Measurements from ENCODE around the gene UQCC2.

Gene UQCC2

DNA sequence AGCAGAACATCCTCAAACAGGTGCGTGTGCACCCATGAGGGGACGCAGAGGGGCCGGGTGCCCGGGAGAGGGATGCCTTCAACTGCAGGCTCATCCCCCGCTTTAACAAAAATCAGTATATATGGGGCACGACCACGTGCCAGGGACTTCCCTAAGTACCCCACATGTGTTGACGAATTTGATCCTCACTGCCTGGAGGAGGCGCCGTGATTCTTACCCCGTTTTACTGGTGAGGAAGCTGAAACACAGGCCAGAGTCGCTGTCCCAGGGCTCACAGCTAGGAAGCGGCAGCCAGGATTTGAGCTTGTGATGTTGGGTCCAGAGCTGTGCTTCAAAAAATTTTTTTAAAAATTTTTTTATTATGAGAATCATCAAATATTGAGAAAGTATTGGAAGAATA lies 45.5 kb downstream of the UQCC2 start:
- TF ChIP-seq, protein P1, sequence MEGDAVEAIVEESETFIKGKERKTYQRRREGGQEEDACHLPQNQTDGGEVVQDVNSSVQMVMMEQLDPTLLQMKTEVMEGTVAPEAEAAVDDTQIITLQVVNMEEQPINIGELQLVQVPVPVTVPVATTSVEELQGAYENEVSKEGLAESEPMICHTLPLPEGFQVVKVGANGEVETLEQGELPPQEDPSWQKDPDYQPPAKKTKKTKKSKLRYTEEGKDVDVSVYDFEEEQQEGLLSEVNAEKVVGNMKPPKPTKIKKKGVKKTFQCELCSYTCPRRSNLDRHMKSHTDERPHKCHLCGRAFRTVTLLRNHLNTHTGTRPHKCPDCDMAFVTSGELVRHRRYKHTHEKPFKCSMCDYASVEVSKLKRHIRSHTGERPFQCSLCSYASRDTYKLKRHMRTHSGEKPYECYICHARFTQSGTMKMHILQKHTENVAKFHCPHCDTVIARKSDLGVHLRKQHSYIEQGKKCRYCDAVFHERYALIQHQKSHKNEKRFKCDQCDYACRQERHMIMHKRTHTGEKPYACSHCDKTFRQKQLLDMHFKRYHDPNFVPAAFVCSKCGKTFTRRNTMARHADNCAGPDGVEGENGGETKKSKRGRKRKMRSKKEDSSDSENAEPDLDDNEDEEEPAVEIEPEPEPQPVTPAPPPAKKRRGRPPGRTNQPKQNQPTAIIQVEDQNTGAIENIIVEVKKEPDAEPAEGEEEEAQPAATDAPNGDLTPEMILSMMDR (IDR thresholded peaks at IDR 0.05; ENCODE audit: extremely low read depth, missing control alignments) = no peak
- DNase-seq (ENCODE audit: low spot score) = no peak

DNA sequence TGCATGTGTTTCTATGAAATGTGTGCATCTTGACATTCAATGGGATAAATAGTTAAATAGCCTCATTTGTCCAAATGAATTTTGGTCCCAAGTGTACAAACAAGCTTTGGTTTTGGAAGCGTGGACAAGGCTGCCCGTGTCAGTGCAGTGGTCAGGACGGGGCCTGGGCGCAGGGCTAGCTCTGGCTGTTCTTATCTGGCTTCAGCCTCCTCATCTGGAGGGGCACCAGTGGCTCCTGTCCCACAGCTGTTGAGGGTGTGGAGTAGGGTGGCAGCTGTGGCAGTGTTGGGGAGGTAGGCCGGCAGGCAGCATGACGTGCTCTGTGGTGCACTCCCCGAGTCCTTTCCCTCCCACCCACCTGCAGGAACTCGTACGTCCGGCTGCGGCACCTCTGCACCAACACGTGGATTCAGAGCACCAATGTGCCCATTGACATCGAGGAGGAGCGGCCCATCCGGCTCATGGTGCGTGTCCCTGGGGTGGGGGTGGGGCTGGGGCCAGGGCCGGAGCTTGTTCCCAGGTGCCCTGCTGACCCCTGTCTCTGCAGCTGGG lies 46.9 kb downstream of the UQCC2 start:
- TF ChIP-seq, protein P1 (IDR thresholded peaks at IDR 0.05; ENCODE audit: extremely low read depth, missing control alignments) = no peak
- no peak for DNase-seq (ENCODE audit: low spot score)

DNA sequence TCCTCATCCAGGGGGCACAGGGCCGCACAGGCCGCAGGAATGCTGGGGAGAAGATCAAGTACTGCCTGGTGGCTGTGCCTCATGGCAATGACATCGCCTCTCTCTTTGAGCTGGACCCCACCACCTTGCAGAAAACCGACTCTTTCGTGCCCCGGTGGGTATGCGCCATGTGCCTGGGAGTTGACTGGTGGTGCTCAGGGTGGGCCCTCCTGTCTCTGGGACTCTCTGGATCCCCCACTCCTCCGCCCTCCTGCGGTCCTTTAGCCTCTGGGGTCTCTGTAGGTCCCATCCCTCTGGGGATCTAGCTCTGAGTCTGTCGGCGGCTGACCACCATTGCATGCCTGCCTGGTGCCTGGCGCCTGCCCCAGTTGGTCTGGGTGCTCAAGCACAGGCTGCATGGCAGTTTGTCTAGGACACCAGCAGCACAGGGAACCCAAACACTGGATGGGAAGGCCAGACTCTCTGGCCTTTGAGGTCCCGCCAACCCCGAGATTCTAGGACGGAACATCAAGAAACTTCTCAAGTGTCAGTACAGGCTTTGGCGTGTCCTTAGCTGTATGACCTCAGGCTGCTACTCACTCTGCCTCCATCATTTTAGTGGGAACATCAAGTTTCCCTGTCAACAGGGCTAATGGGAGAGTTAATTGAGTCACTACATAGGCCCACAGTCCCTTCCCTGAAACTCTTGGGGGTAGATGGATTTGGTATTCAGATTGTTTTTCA lies 47.6 kb downstream of the UQCC2 start:
- TF ChIP-seq, protein P1 (IDR thresholded peaks at IDR 0.05; ENCODE audit: extremely low read depth, missing control alignments) = no peak
- no peak for DNase-seq (ENCODE audit: low spot score)

DNA sequence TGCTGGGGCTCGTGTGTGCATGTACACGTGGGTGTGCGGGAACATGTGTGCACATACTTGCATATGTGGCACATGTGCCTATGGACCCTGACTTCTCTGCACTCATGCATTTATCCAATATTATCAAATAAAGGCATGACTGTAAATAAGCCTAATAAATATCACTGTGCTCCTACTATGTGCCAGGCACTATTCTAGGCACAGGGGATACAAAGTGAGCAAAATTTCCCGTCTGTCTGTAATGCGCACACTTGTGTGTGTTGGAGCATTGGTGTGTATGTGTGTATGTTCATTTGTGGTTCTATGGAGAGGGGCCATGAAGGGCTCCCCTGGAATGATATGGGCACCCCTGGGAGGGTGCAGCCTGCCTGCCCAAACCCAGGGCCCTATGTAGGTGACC lies 48.5 kb downstream of the UQCC2 start:
- DNase-seq (ENCODE audit: low spot score) = no peak

DNA sequence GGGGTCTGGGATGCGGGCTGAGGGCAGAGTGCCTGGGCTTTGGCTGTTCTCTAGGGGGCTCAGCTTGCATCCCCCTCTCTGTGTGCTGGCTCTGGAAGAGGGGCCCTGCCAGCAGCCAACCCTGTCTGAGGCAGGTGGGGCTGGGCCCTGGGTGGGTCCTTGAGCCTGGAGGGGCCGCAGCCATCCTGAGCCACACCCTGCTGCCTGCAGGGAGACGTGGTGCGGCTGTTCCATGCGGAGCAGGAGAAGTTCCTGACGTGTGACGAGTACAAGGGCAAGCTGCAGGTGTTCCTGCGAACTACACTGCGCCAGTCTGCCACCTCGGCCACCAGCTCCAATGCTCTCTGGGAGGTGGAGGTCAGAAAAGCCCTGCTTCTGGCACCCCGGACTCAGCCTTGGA lies 49.2 kb downstream of the UQCC2 start:
- DNase-seq (ENCODE audit: low spot score) = no peak
- TF ChIP-seq, protein P1 (IDR thresholded peaks at IDR 0.05; ENCODE audit: extremely low read depth, missing control alignments) = no peak

More for the DNA sequence above, 48.5 kb downstream of the UQCC2 start:
- TF ChIP-seq, protein P1 (IDR thresholded peaks at IDR 0.05; ENCODE audit: extremely low read depth, missing control alignments) = no peak

DNA sequence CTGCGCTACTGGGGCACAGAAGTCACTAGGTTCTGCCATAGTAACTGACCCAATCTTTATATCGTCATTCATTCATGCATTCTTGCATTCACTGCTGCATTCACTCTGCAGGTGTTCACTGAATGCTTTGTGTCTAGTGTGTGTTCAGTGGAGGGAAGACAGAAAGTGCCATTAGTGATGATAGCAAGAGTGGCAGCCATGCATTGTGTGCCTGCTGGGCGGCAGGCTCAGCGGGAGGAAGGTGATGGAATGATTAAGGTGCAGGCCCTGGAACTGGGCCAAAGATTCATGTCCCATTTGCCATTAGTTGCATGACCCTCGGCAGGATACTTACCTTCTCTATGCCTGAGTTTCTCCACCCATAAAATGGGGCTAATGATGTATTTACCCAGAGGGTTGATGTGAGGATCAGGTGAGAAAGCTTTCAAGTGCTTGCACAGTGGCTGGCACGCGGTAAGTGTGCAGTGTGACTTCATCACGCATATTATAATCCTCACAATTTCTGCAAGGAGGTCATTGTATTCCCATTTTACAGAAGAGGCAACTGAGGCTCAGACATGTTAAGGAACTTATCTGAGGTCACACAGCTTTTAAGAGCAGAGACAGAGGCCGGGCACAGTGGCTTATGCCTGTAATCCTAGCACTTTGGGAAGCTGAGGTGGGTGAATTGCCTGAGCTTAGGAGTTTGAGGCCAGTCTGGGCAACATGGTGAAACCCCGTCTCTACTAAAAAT lies 50.2 kb downstream of the UQCC2 start:
- TF ChIP-seq, protein P1 (IDR thresholded peaks at IDR 0.05; ENCODE audit: extremely low read depth, missing control alignments) = no peak

DNA sequence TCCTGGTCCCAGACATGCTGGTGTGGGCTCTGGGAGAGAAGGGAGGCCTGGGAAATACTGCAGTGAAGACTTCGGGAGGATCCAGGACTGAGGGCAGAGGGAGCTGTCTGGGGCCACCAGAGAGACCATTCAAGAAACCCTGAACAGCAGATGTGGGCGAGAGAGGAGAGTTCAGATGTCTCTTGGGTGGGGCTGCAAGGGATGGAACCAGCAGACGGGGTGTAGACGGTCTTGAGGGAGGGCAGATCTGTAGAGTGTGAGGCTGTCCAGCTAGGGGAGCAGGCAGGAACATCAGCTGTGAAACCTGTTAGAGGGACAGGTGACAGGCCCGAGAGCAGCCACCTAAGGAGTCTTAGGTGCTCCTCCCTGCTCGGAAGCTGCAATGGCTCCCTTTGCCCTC lies 51.5 kb downstream of the UQCC2 start:
- TF ChIP-seq, protein P1 (IDR thresholded peaks at IDR 0.05; ENCODE audit: extremely low read depth, missing control alignments) = no peak
- no peak for DNase-seq (ENCODE audit: low spot score)

More for the DNA sequence above, 50.2 kb downstream of the UQCC2 start:
- DNase-seq (ENCODE audit: low spot score) = no peak
